ENCODE data around the gene KLF13.

- TF ChIP-seq CTCF (conservative IDR thresholded peaks at IDR 0.05; ENCODE audit: low read depth, low read length): no peak
- TF ChIP-seq EZH2 (IDR thresholded peaks at IDR 0.05; ENCODE audit: borderline replicate concordance, low read depth, low read length, poor library complexity, severe bottlenecking): no peak
These were observed 48.4 kb downstream of the KLF13 start for GRCh38 chr15:31374986-31375385.
